Tracheal epithelial cell (primary cell): ENCODE data around the gene FXYD7. TPM values are rescaled to one million over a fixed set of nuclear protein-coding genes. Genes with fewer than 3 reads are reported as not detected.

Source experiments
- total RNA-seq: library from RNA; depleted of rRNA; stranded (reverse); fragments of >200 nt; gene quantifications from 2 replicates; pipeline ENCODE4 v1.2.1, GENCODE V29; 2014

The FXYD7 gene
- total RNA-seq, result not detected in 2 replicates

GRCh38 chr19:35143231-35143715 lies at the start of gene FXYD7:
FXYD7 (plus strand) TSS chr19:35143255; CDS start chr19:35143334, 79 bp downstream.

GRCh38 chr19:35115177-35115951 lies 27.7 kb upstream of the FXYD7 start, which contains the start of gene FXYD3:
FXYD3 (plus strand) TSS chr19:35115823; CDS start chr19:35119377, 3,554 bp downstream.

GRCh38 chr19:35134601-35135242 lies 8.3 kb upstream of the FXYD7 start, which contains the start of gene LGI4:
LGI4 (minus strand) TSS chr19:35135059; CDS start chr19:35134680, 379 bp downstream.

GRCh38 chr19:35138305-35138892 lies 4.7 kb upstream of the FXYD7 start, which contains the start of gene FXYD1:
FXYD1 (plus strand) TSS chr19:35138824; CDS start chr19:35140080, 1,256 bp downstream.

DNA sequence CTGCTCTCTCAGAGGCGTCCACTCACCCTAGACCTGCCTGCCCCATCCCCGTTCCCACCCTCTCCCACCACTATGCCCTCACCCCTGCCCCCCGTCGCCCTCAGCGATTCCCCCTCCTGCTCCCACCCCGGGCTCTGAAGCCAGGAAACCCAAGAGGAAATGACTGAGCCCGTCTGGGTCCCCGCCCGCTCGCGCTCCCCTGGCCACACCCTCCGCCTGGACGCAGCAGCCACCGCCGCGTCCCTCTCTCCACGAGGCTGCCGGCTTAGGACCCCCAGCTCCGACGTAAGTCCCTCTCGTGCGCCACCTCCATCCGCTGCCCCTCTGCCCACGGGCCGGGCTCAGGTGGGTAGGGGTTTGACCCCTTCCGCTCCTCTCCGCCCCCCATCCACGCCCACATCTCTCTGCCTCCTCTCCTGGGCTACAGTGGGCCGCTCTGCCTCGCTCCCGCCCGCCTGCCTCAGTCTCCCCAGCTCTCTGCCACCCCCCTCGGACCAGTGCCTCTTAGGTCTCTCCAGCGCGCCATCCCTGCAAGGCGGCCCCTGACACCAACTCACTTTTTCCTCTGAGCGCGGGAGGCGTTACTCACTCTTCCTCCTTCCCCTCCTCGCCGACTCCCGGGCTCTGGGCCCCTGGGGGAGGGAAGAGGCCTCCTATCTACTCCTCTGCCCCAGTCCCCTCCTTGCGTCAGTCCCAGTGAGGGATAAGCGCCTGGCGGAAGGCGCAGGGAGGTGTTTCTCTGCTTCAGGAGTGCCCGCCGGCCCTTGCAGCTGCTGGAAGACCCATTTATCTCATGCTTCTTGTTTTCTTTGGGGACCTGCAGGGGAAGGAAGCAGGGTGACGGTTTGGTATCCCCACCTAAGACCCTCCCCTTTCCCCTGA lies 11.7 kb downstream of the FXYD7 start, which contains the start of gene FXYD5:
TSS of gene FXYD5 (plus strand) at position 211 of the 882 bp plus-strand sequence. CDS start 816 bp downstream, outside the sequence.

Other genes starting within 250 kb of the FXYD7 start
- gene ZNF30, start 216.4 kb upstream of the FXYD7 start, total RNA-seq, result 1.7 and 3.2 TPM in 2 replicates
- gene ZNF792, start 179.0 kb upstream of the FXYD7 start, total RNA-seq, result 3.4 and 4.1 TPM in 2 replicates
- gene GRAMD1A, start 142.9 kb upstream of the FXYD7 start, total RNA-seq, result 14.5 and 15.4 TPM in 2 replicates
- 0.48 TPM in 1 of 2 replicates, not detected in the other for gene SCN1B, start 112.8 kb upstream of the FXYD7 start, total RNA-seq
- 0.72 TPM in 1 of 2 replicates, not detected in the other for gene HPN, start 101.5 kb upstream of the FXYD7 start, total RNA-seq
- gene FXYD3, start 27.4 kb upstream of the FXYD7 start, total RNA-seq, result 346 and 846 TPM in 2 replicates
- under 0.01 TPM in 1 of 2 replicates, not detected in the other for gene LGI4, start 8.2 kb upstream of the FXYD7 start, total RNA-seq
- gene FXYD1, start 4.4 kb upstream of the FXYD7 start, total RNA-seq, result not detected in 2 replicates
- 8.2 and 12.8 TPM in 2 replicates for gene FXYD5, start 11.5 kb downstream of the FXYD7 start, total RNA-seq
- not detected in 2 replicates for gene FAM187B, start 85.5 kb downstream of the FXYD7 start, total RNA-seq
- gene LSR, start 105.7 kb downstream of the FXYD7 start, total RNA-seq, result 45.0 and 50.6 TPM in 2 replicates
- gene USF2, start 125.7 kb downstream of the FXYD7 start, total RNA-seq, result 41.4 and 53.7 TPM in 2 replicates
- under 0.01 TPM in 1 of 2 replicates, not detected in the other for gene HAMP, start 139.3 kb downstream of the FXYD7 start, total RNA-seq
- gene MAG, start 148.9 kb downstream of the FXYD7 start, total RNA-seq, result not detected in 2 replicates
- not detected in 2 replicates for gene CD22, start 185.9 kb downstream of the FXYD7 start, total RNA-seq
- under 0.01 TPM in 1 of 2 replicates, not detected in the other for gene FFAR1, start 204.6 kb downstream of the FXYD7 start, total RNA-seq
- not detected in 2 replicates for gene FFAR3, start 215.2 kb downstream of the FXYD7 start, total RNA-seq
- not detected in 2 replicates for gene GPR42, start 227.8 kb downstream of the FXYD7 start, total RNA-seq